GM12891 (cell line): ENCODE data around the gene MYADML2.

Experiments used
- POLR2A ChIP-seq: IDR thresholded peaks from 2 replicates; pipeline ENCODE4 v1.6.1; 2011; ENCODE audit warnings: low read depth, low read length, control low read depth
- POLR2AphosphoS5 ChIP-seq: IDR thresholded peaks from 2 replicates; pipeline ENCODE4 v1.6.1; 2011; ENCODE audit warnings: low read depth, low read length, control low read depth
- POU2F2 ChIP-seq: IDR thresholded peaks from 2 replicates; pipeline ENCODE4 v1.6.1; 2011; ENCODE audit warnings: low read depth, mild to moderate bottlenecking, control low read depth, low read length, moderate library complexity
- SPI1 ChIP-seq: IDR thresholded peaks from 2 replicates; pipeline ENCODE4 v1.6.1; 2011; ENCODE audit warnings: low read depth, low read length, control low read depth
- TAF1 ChIP-seq: IDR thresholded peaks from 2 replicates; pipeline ENCODE4 v1.6.1; 2011; ENCODE audit warnings: low read depth, low read length, control low read depth

- no peak for TF ChIP-seq POLR2A
- no peak for TF ChIP-seq POLR2AphosphoS5
- no peak for TF ChIP-seq TAF1
- TF ChIP-seq SPI1, result no peak
- no peak for TF ChIP-seq POU2F2
These were observed 39.6 kb downstream of the MYADML2 start for GRCh38 chr17:81907219-81908145.
